ENCODE results near the gene SORCS2.

SORCS2 gene

DNA sequence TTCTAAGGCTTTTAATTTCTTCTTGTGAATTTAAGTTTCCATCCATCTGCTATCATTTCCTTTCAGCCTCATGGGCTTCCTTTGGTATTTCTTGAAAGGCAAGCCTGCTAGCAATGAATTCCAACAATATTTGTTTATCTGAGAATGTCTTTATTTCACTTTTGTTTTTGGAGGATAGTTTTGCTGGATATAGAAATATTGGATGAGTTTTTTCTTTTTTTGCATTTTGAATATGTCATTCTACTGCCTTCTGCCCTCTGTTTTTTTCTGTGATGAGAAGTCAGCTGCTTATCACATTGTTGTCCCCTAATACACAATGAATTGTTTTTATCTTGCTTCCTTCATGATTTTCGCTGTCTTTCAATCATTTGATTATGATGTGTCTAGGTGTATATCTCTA, 13.2 kb upstream of the SORCS2 start:
- DNase-seq = no peak
- in situ Hi-C loops (cut with HindIII; ENCODE audit: low pct_ligation_motif_present, low pct_unique_long_range_greater_than_20kb, low sequenced_read_pairs) = no loop called here

DNA sequence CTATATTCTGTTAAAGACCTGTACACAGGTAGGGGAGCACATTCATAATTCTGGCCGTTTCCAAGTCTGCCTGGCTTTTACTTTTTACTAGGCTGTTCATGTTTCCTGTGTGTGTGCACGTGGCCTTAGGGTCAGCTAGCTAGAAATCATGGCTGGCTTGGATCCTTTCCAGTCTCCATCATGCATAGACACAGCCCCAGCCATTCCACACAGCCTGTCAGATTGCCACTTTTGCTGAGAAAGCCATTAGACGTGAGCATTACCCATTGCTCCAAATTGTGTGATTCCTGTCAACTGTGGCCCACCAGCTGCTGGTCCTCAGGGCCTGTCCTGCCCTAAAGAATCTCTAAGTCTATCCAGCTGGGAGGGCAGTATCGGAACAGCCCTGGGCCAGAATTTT, 11.4 kb upstream of the SORCS2 start:
- in situ Hi-C loops (cut with HindIII; ENCODE audit: low pct_ligation_motif_present, low pct_unique_long_range_greater_than_20kb, low sequenced_read_pairs) = no loop called here
- DNase-seq = no peak

DNA sequence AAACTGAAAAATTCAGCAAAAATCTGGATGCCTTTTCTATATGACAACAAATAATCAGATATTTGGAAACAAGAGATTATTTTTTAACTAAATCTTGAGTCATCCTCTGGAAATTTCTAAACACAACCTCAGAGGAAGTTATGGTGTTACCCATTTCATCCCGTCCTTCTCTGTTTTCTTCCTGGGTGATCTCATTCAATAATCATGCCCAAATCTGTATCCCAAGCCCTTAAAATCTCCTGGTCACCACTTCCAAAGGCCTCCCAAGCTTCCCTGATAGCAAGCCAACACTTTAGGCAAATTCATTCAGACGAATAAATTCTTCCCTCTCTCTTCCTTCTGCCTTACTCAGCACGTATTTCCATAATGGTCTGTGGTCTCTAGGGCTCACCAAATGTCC, 9.7 kb upstream of the SORCS2 start:
- no peak for DNase-seq
- in situ Hi-C loops (cut with HindIII; ENCODE audit: low pct_ligation_motif_present, low pct_unique_long_range_greater_than_20kb, low sequenced_read_pairs) = no loop called here

DNA sequence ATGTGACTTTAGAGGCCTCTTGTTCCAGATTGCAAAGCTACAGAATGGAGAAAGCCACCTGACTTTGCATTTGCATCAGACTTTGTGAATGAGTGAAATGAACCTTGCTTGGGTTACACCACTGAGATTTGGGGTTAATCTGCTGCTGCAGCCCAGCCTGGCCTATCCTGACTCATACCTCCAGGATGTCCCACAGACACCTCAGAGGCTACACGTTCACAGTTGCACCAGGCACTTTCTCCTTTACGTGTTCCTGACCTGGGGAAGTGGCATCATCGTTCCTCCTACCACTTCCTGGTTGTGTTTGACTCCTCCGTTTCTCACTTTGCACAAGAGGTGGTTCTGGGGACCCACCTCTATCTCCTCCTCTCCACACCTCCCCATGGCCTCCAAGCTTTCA, 9.2 kb upstream of the SORCS2 start:
- DNase-seq = no peak
- in situ Hi-C loops (cut with HindIII; ENCODE audit: low pct_ligation_motif_present, low pct_unique_long_range_greater_than_20kb, low sequenced_read_pairs) = no loop called here

DNA sequence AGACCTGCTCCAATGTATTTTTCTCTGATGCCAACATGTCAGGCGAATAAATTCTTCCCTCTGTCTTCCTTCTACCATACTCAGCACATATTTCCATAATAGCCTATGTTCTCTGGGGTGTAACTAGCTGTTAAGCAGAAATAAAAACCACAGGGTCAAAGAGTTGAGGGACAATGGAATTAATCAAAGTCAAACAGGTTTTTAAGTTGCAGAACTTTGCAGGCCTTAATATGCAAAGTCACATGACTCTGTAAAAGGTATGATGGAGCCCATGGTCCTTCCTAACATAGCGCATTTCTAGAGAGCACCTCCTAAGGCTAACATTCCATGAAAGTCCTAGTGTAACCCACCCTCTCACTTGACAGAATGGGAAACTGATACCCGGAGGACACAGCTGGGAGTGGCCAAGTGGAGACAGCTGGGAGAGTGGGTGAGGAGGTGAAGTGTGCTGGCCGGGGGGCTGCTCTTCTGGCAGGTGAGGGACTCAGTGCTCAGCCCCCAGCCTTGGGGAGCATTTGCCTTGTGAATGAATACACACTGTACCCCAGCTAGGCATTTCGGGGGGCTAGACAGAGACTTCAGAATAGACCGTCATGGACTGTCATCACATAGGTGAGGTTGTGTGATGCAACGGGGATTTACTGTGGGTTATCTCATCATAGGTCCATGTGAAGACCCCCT, 8.4 kb upstream of the SORCS2 start:
- DNase-seq = no peak
- in situ Hi-C loops (cut with HindIII; ENCODE audit: low pct_ligation_motif_present, low pct_unique_long_range_greater_than_20kb, low sequenced_read_pairs) = no loop called here

DNA sequence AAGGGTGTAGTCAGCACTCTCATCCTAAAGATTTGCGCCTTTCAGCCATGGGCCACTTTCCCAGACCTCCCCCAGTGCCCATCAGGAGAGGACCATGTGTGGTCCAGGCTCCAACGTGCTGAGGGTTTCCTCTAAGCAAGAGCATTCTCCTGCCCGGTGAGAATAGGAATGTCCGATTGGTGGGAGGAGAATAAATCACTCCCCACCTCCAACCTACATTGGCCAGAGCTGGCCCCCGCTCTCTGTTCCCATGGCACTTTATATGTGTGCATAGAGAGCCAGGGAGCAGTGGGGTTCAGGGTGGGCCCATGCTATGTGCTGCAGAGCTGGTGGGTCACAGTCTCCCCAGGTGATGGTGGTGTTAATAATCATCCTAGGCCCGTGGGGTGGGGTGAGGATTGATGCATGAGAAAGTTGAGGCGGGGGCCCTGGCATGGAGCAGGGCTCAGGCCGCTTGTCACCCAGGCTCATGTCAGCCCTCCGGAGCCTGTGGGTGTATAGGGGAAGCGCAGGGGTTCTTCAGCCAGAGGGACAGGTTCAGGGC, 6.8 kb upstream of the SORCS2 start:
- DNase-seq = no peak
- in situ Hi-C loops (cut with HindIII; ENCODE audit: low pct_ligation_motif_present, low pct_unique_long_range_greater_than_20kb, low sequenced_read_pairs) = no loop called here

DNA sequence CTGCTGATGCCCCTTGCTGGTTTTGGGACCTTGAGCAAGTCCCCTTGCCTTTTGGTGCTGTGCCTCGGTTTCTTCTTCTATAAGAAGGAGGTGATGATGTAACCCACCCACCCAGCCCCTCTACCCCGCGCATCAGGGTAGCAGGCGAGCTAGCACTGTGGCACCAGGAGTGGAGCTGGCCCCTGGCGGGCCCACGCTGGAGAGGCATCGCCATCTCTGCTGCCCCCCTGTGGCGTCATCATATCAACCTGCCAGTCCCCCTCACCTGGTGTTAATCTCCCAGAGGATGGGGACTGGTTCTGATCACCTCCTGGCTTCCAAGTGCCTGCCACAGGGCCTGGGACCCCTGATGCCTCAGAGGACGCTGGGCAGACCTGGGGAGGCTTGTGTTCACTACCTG, 6.3 kb upstream of the SORCS2 start:
- in situ Hi-C loops (cut with HindIII; ENCODE audit: low pct_ligation_motif_present, low pct_unique_long_range_greater_than_20kb, low sequenced_read_pairs) = no loop called here
- peak; percentile 8 for DNase-seq

DNA sequence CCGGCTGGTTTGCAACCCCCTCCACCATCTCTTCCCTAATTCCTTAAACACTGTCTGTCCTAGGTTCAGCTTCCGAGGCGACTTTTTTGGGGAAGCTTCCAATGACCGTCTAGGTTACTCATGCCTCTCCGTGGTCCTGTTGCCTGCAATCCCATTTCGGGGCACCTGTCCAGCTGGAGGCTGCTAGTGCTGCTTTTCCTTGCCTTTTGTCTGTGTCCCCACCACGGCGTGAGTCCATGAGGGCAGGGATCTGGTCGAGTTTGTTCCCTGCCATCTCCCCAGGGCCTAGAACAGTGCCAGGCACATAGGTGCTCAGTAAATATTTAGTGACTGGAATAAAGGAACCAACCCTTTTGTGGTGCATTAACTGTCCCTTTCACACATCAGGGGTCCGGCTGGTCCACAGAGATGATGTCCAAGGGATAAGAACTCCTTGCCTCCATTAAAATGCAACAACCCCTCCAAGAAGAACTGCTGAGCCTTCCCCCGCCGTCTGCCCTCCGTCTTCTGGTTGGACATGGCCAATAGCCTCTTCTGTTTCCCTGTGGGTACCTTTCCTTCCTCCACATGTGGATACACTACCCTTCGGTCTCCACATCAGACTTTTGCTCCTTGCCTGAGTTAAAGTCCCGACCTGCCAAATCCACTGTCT, 5.7 kb upstream of the SORCS2 start:
- no peak for DNase-seq
- in situ Hi-C loops (cut with HindIII; ENCODE audit: low pct_ligation_motif_present, low pct_unique_long_range_greater_than_20kb, low sequenced_read_pairs) = no loop called here

DNA sequence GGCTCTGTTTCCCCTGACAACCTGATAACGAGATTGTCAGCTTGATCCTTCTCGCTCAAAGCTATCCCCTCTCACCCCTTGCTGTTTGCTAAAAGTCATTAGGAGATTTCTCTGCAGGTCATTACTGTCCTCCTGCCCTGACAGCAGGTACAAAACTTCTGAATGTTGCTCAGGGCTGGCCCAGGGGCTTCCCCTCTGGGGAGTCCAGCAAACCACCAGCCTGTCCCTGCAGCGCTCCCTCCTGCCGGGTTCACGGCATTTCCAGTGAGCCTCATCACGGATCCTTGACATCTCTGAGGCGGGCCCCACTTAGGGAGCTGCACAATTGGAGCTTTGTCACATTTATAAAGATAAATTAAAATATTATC, 5.2 kb upstream of the SORCS2 start:
- in situ Hi-C loops (cut with HindIII; ENCODE audit: low pct_ligation_motif_present, low pct_unique_long_range_greater_than_20kb, low sequenced_read_pairs) = no loop called here
- DNase-seq = no peak

DNA sequence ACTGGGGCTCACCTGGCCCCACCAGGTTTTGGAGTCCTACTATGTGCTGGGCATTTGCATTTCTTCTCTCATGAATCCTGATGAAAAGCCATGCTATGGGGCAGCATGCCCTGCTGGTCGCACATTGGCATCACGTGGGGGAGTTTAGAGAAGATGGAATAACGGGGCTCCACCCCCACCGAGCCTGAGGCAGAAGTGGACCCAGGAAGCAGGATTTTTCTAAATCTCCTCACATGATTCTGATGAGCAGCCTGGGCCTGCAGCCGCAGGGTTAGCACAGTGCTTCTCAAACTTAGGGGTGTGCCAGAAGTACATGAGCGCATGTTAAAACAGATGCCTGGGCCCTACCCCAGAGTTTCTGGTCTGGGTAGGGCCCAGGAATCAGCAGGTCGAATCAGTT, 4.6 kb upstream of the SORCS2 start:
- in situ Hi-C loops (cut with HindIII; ENCODE audit: low pct_ligation_motif_present, low pct_unique_long_range_greater_than_20kb, low sequenced_read_pairs) = no loop called here
- no peak for DNase-seq

DNA sequence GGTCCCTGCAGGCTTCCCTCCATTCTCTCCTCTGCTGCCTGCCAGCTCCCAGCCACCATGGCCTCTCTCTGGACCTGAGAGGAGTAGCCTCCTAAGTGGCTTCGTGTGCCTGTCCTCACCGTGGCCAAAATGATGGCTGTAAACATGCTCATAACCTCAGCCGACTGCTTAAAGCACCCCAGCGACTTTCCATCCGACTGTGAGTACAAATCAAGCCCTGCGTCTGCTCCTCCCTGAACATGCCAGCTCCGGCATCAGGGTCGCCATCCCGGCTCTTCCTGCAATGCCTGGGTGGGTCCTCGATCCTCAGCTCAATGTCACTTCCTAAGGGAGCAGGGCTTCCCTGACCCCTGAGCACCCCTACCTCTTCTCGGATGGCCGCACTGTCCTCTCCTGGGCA, 3.3 kb upstream of the SORCS2 start:
- in situ Hi-C loops (cut with HindIII; ENCODE audit: low pct_ligation_motif_present, low pct_unique_long_range_greater_than_20kb, low sequenced_read_pairs) = no loop called here
- DNase-seq = no peak

DNA sequence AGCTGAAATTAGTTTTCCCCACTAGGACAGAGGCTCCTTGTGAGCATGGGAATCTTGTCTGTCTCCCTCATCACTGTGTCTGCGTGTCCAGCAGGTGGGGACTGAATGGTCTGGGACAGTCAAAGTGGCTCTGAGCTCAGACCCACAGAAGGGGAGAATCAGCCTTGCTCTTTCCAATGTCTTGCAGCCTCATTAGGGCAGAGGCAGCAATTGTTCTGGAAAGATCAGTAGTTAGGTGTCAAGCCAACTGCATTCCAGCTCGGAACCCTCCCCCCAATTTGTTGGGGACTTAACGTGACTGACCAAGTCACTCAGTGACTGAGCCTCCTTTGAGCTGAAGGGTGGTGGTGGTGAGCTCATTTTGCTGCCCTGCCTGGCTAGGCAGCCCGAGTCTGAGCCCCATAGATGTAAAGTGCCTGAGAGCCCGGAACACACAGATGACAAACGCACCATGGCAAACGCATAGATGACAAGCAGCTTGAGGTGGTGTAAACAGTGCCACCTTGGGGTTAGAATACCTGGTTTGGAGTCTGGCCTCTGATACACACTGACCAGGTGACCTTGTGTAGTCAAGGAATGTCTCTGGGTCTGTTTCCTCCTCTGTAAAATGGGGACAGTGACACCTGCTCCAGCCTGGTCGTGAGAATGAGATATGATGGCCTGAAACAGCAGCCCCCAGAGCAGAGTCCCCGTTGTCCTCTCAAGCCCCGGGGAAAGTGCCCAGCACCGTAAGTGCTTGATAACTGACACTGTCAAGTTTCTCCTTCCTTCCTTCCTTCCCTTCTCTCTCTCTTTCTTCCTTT, 2.7 kb upstream of the SORCS2 start:
- in situ Hi-C loops (cut with HindIII; ENCODE audit: low pct_ligation_motif_present, low pct_unique_long_range_greater_than_20kb, low sequenced_read_pairs) = no loop called here
- DNase-seq = no peak

DNA sequence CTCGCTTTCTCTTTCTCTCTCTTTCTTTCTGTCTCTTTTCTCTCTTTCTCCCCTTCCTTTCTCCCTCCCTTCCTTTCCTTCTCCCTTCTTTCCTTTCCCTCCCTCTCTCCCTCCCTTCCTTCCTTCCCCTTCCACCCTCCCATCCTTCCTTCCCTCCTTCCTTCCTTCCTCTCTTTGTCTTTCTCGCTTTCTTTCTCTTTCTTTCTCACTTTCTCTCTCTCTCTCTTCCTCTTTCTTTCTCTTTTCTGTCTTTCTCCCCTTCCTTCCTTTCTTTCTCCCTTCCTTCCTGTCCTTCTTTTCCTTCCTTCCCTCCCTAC, 2.1 kb upstream of the SORCS2 start:
- in situ Hi-C loops (cut with HindIII; ENCODE audit: low pct_ligation_motif_present, low pct_unique_long_range_greater_than_20kb, low sequenced_read_pairs) = no loop called here
- no peak for DNase-seq

DNA sequence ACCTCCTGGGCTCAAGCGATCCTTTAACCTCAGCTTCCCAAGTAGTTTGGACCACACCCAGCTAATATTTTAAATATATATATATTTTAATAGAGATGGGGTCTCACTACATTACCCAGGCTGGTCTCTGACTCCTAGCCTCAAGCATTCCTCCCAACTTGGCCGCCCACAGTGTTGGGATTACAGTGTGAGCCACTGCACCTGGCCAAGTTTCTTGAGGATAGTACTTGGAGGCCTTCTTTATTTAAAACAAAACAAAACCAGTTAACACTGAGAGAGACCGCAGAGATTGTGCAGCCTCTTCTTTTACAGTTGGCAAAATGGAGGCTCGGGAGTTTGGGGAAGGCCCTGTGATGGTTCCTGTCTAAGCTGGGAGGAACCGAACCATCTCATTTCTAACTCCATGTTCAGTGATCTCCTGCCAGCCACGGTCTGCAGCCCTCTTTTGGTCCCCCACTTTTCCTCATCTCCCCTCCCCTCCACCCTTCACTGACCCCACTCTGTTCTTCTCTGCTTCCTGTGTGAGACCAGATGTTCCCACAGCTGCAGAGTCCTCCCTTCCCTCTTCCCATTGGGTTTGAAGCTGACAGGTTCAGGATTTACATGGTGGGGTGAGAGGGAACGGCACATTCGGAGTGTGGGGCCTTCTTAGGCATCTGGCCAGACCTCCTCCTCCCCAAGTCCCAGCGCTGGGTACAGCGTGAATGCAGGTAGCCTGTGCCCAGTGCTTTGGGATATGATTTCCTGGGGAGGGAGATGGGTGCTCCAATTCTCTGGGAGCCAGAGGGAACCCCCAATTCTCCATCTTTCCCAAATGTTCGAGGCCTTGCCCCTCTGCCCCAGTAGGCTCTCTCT, 1.4 kb upstream of the SORCS2 start:
- no peak for DNase-seq
- in situ Hi-C loops (cut with HindIII; ENCODE audit: low pct_ligation_motif_present, low pct_unique_long_range_greater_than_20kb, low sequenced_read_pairs) = no loop called here

DNA sequence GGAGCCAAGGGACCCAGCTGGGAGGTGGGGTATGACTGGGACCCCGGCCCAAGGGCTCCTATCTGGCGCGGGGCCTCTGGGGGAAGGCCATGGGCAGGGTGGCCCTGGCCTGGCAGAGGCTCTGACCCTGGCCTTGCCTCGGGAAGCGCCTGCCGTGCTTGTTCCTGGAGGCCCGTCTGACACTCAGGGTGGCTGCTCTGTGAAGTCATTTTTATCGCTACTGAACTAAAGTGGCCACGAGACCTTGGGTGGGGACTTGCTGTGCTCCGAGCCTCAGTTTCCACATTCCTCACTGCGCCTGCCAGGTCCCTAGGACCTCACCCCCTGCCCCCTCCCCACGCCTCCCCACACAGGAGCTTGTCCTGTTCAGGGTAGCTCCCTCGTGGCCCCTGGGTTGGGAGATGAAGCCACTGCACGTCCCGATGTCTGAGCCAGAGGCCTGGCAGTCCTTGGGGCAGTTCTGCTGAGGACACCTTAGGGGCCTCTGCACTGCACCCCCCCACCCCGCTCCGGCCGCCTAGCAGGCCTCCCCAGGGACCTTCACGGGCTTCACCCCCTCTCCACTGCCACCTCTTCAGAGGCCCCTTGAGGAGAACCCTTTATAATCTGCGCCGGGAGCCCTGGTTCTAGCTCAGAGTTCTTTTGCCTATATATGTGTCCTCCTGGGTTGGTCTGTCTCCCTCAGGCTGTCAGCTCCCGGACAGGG, 639 bp upstream of the SORCS2 start:
- in situ Hi-C loops (cut with HindIII; ENCODE audit: low pct_ligation_motif_present, low pct_unique_long_range_greater_than_20kb, low sequenced_read_pairs) = no loop called here
- DNase-seq = no peak

DNA sequence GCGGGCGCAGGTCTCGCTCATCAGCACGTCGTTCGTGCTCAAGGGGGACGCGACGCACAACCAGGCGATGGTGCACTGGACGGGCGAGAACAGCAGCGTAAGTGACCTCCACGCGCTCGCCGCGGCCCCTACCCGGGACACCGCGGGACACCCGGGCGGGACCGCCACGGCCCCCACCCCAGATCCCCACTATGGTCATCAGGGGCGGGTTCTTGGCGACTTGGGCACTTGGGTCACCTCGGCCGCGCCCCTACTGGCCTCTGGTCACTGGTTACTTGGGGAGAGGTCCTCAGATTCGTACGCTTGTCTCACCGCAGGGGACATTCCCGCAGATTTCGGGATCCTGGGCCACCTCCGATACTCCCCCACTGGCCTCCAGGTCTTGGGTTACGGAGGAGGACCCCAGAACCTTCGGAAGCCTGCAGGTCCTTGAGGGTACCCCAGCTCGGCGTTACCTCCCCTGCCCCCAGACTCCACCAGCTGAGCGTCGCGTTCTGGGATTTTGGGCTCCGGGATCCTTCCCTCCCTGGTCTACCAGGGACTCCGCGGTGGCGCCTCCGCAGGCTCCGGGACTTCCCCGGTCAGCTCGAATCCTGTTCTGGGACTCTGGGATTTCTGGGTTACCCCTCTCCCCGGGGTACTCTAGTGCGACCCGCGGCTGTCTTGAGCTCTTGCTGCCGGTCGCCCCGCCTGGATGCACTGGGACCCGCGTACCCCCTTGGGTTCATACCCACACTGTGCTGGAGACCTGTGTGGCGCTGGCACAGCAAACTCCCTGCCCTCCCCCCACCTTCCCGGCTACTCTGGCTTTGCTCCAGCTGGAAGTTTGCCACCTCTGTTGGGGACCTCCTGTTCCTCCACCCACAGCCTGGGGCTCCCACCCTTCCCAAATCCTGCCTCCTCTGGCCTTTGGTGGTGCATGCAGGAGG, 956 bp downstream of the SORCS2 start:
- DNase-seq = no peak
- in situ Hi-C loops (cut with HindIII; ENCODE audit: low pct_ligation_motif_present, low pct_unique_long_range_greater_than_20kb, low sequenced_read_pairs) = no loop called here

Measured in ACHN (cell line).